ENCODE data around the gene SND1.

DNA sequence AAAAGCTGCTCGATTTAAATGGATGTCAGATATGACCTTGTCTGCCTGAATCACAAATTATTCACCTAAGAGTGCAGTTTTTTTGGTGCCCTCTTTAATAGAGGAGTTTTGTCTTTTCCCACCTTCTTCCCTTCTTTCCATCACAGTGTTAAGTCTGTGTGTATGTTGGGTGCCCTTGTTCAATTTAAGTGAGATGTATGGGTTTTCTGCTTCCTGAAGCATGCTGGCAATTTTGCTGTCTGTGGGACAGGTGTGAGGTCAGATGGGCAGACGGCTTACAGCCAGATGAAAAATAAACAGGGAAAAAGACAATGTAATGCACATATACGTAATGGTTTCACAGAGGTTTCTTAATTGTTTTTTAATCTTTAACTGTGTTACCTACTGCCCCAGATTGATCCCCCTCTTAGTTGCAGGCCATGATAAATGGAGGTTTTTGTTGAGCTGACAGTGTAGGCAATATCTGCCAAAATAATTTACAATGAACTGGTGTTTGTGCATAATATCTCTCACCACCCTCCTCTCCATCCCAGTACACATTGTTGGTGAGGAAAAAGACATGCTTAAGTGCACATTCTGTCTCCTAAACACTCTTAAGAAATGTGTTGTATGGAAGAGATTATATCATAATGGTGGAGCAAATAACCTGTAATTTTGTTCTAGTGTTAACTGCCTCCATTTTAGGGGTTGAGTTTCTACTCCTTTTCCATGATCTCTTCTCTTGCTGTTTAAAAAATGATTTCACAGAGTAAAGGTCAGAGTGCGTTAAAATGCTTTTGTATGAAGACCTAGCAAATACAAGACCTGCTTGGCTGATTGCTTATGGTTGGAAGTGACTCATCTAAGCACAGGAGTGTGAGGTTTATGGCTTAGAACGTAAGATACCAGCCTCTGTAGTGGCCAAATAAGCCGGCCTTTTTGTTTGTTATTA is 255.4 kb downstream of the SND1 start:
- TF ChIP-seq, protein P1, sequence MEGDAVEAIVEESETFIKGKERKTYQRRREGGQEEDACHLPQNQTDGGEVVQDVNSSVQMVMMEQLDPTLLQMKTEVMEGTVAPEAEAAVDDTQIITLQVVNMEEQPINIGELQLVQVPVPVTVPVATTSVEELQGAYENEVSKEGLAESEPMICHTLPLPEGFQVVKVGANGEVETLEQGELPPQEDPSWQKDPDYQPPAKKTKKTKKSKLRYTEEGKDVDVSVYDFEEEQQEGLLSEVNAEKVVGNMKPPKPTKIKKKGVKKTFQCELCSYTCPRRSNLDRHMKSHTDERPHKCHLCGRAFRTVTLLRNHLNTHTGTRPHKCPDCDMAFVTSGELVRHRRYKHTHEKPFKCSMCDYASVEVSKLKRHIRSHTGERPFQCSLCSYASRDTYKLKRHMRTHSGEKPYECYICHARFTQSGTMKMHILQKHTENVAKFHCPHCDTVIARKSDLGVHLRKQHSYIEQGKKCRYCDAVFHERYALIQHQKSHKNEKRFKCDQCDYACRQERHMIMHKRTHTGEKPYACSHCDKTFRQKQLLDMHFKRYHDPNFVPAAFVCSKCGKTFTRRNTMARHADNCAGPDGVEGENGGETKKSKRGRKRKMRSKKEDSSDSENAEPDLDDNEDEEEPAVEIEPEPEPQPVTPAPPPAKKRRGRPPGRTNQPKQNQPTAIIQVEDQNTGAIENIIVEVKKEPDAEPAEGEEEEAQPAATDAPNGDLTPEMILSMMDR (IDR thresholded peaks at IDR 0.05), result no peak
- TF ChIP-seq EP300 (IDR thresholded peaks at IDR 0.05; ENCODE audit: low read depth), result no peak
- TF ChIP-seq POLR2AphosphoS5 (IDR thresholded peaks at IDR 0.05), result peak in 1 of 3 donors; percentile 26

Measured in transverse colon (tissue), 4 donors.